KMS-11 (cell line): ENCODE results near the gene ZMYND19.

Experiments
- H2AFZ ChIP-seq: fragments of 200-600 bp; sonication (generic); 2 replicates; pipeline ENCODE4 v1.6.1; 2016; ENCODE audit warnings: antibody characterized with exemption, mixed run types, low read depth
- H3K27ac ChIP-seq: fragments of 200-600 bp; sonication (generic); 2 replicates; pipeline ENCODE4 v1.6.1; 2016; ENCODE audit warnings: mild to moderate bottlenecking, mixed run types
- H3K27me3 ChIP-seq: fragments of 200-600 bp; sonication (generic); 2 replicates; pipeline ENCODE4 v1.6.1; 2017; ENCODE audit warnings: mild to moderate bottlenecking, low read depth, mixed run types, moderate library complexity; ENCODE audit not compliant: insufficient read depth
- H3K36me3 ChIP-seq: fragments of 200-600 bp; sonication (generic); 2 replicates; pipeline ENCODE4 v1.6.1; 2017; ENCODE audit warnings: mild to moderate bottlenecking, mixed run types; ENCODE audit not compliant: insufficient read depth
- H3K4me1 ChIP-seq: fragments of 200-600 bp; sonication (generic); 2 replicates; pipeline ENCODE4 v1.6.1; 2016; ENCODE audit warnings: mild to moderate bottlenecking, low read depth, mixed run types; ENCODE audit not compliant: poor library complexity, severe bottlenecking
- H3K4me2 ChIP-seq: fragments of 200-600 bp; sonication (generic); 2 replicates; pipeline ENCODE4 v1.7.0; 2016; ENCODE audit warnings: mild to moderate bottlenecking, mixed run types
- H3K4me3 ChIP-seq: fragments of 200-600 bp; sonication (generic); IDR thresholded peaks from 2 replicates; pipeline ENCODE4 v1.6.1; 2017; ENCODE audit warnings: low read depth, low read length, mixed read lengths; ENCODE audit not compliant: insufficient read depth
- H3K79me2 ChIP-seq: fragments of 200-600 bp; sonication (generic); 2 replicates; pipeline ENCODE4 v1.6.1; 2016; ENCODE audit warnings: low read depth, mixed run types; ENCODE audit not compliant: insufficient read depth
- H3K9ac ChIP-seq: fragments of 200-600 bp; sonication (generic); 2 replicates; pipeline ENCODE4 v1.6.1; 2016; ENCODE audit warnings: mild to moderate bottlenecking, mixed run types
- H4K20me1 ChIP-seq: fragments of 200-600 bp; sonication (generic); 2 replicates; pipeline ENCODE4 v1.6.1; 2016; ENCODE audit warnings: mild to moderate bottlenecking, mixed run types; ENCODE audit not compliant: insufficient read depth
- CTCF ChIP-seq: fragments of 200-600 bp; sonication (generic); conservative IDR thresholded peaks from 2 replicates; pipeline ENCODE4 v1.6.1; 2017; ENCODE audit warnings: low read depth, mild to moderate bottlenecking, antibody characterized with exemption, low read length, moderate library complexity, mixed read lengths

The ZMYND19 gene

GRCh38 chr9:137606734-137607138 is 16.4 kb upstream of the ZMYND19 start:
- peak overlapping the region; percentile 96 for H3K4me2 ChIP-seq
- peaks cover 15% of the 10 kb centered on the region for H3K4me1 ChIP-seq
- peaks cover 7% of the 10 kb centered on the region; the same call in 1 of the 2 replicates for H3K27me3 ChIP-seq
- no peak overlapping the region; the same call in 1 of the 2 replicates for H3K9ac ChIP-seq
- H4K20me1 ChIP-seq: no peaks in the 10 kb centered on the region
- H3K79me2 ChIP-seq: no peaks in the 10 kb centered on the region
- no peak overlapping the region for H3K27ac ChIP-seq
- H3K4me3 ChIP-seq: no peak overlapping the region
- no peak for TF ChIP-seq CTCF
- no peaks in the 10 kb centered on the region for H3K36me3 ChIP-seq
- H2AFZ ChIP-seq: no peak overlapping the region

GRCh38 chr9:137606005-137606621 is 15.8 kb upstream of the ZMYND19 start:
- Histone ChIP-seq H3K27ac (no peak overlapping the region), H3K9ac (peak overlapping the region; percentile 37; the same call in 1 of the 2 replicates)

GRCh38 chr9:137605121-137606004 is 15.1 kb upstream of the ZMYND19 start, which contains the start of gene ARRDC1:
Gene ARRDC1, plus strand, starts transcription at chr9:137605686. Its CDS starts 32 bp downstream, at chr9:137605718.
- no peaks in the 10 kb centered on the region for H3K79me2 ChIP-seq
- H3K4me2 ChIP-seq: peak within 1 kb of the TSS; percentile 96
- no peak for TF ChIP-seq CTCF
- H4K20me1 ChIP-seq: no peaks in the 10 kb centered on the region
- H3K36me3 ChIP-seq: no peaks in the 10 kb centered on the region
- peak within 1 kb of the TSS; percentile 61 for H2AFZ ChIP-seq
- H3K27me3 ChIP-seq: peaks cover 7% of the 10 kb centered on the region; the same call in 1 of the 2 replicates
- H3K27ac ChIP-seq: no peak within 1 kb of the TSS
- no peak within 1 kb of the TSS for H3K4me3 ChIP-seq
- H3K9ac ChIP-seq: peak within 1 kb of the TSS; percentile 37; the same call in 1 of the 2 replicates
- peaks cover 15% of the 10 kb centered on the region for H3K4me1 ChIP-seq

More at GRCh38 chr9:137606005-137606621, 15.8 kb upstream of the ZMYND19 start:
- peaks cover 7% of the 10 kb centered on the region; the same call in 1 of the 2 replicates for H3K27me3 ChIP-seq
- TF ChIP-seq CTCF: no peak
- peaks cover 15% of the 10 kb centered on the region for H3K4me1 ChIP-seq
- no peak overlapping the region for H3K4me3 ChIP-seq
- no peaks in the 10 kb centered on the region for H3K36me3 ChIP-seq
- peak overlapping the region; percentile 61 for H2AFZ ChIP-seq
- H4K20me1 ChIP-seq: no peaks in the 10 kb centered on the region
- H3K4me2 ChIP-seq: peak overlapping the region; percentile 96
- no peaks in the 10 kb centered on the region for H3K79me2 ChIP-seq

- H3K4me1 ChIP-seq: peaks cover 15% of the 10 kb centered on the region
- H2AFZ ChIP-seq: no peak overlapping the region
- TF ChIP-seq CTCF: no peak
- H3K27me3 ChIP-seq: peaks cover 7% of the 10 kb centered on the region; the same call in 1 of the 2 replicates
- no peak overlapping the region for H3K9ac ChIP-seq
- no peaks in the 10 kb centered on the region for H3K36me3 ChIP-seq
- no peaks in the 10 kb centered on the region for H3K79me2 ChIP-seq
- no peak overlapping the region for H3K27ac ChIP-seq
- H3K4me3 ChIP-seq: no peak overlapping the region
- H4K20me1 ChIP-seq: no peaks in the 10 kb centered on the region
- no peak overlapping the region for H3K4me2 ChIP-seq
Observed at GRCh38 chr9:137604345-137605086, 14.2 kb upstream of the ZMYND19 start.
